ENCODE results near the gene LMBR1. TPM values are rescaled to one million over a fixed set of nuclear protein-coding genes. Genes with fewer than 3 reads are reported as not detected.
"Not testable (repeated sequence)": the region's sequence is repeated elsewhere in the genome, so short reads cannot be mapped to it uniquely, and the experiment has no call there.

LMBR1 gene
- total RNA-seq, 1 experiment from 2014 or later: 151 TPM

DNA sequence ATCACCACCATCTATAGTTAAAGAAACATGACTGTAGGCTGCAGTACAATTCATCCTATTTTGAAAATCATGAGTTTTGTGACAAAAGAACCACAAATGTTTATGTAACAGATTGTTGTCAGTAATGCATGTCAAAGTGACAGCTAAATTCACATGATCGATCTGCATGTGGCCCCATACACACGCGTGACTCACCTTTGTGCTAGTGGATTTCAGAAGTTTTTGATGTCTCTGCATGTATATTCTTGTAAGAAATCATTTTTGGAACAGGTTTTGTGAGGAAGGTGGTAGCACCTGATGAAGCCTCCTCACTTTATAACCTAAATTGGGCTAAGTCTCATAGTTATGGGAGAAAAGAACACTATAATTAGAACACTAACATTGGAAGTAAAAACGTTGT, 235.3 kb downstream of the LMBR1 start:
- DNase-seq (ENCODE audit: low spot score): no peak

DNA sequence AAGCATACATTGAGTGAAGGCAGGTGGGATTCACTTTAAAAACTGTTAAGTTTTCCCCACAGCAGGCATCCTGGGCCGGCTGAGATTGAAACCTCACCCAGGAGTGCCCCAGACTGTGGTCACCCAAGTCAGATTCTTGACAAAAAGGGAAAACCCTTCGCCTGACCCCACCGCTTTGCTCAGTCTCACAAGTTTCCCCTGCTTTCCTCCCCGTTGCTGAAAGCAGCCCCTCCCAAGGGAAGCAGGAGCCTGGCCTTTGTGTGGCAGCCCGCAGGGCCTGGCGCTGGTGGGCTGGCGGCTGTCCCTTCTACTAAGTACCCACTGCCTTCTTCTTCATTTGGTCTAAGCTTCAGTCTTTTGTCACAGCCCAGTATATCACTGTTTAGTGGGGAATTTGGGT, 236.4 kb downstream of the LMBR1 start:
- no peak for DNase-seq (ENCODE audit: low spot score)

- no peak for DNase-seq (ENCODE audit: low spot score)
These were observed 237.0 kb downstream of the LMBR1 start for GRCh38 chr7:156655983-156656382.

- no peak for DNase-seq (ENCODE audit: low spot score)
These were observed 237.7 kb downstream of the LMBR1 start for GRCh38 chr7:156655251-156655650.

DNA sequence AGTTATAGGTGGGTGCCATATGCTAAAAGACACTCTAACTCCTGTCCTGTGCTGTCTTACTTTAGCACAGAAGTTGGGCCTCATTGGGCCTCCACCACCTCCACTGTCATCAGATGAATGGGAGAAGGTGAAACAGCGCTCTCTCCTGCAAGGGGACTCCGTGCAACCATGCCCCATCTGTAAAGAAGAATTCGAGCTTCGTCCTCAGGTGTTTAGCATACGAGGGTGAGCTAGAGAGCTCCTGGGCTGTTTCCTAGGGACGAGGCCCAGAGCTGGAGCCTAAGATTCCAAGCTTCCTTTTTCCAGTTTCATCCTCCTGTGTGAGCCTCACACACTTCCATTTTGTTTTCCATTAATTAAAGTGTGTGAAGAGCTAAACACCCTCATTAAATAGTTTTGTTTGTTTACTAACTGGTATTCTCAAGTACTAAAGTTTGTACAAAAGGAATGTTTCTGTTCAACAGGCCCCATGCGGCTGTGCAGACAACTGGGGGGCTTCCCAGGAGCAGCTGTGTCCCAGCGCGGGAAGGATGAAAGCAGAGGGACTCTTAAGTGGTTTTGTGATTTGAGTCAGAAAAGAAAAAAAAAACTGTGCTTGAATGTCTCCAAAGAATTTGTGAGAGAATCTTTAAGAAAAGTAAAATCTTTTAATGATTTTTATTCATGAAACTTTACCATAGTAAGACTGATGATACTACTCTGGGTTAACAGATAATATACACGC, 238.3 kb downstream of the LMBR1 start:
- DNase-seq (ENCODE audit: low spot score): no peak

DNA sequence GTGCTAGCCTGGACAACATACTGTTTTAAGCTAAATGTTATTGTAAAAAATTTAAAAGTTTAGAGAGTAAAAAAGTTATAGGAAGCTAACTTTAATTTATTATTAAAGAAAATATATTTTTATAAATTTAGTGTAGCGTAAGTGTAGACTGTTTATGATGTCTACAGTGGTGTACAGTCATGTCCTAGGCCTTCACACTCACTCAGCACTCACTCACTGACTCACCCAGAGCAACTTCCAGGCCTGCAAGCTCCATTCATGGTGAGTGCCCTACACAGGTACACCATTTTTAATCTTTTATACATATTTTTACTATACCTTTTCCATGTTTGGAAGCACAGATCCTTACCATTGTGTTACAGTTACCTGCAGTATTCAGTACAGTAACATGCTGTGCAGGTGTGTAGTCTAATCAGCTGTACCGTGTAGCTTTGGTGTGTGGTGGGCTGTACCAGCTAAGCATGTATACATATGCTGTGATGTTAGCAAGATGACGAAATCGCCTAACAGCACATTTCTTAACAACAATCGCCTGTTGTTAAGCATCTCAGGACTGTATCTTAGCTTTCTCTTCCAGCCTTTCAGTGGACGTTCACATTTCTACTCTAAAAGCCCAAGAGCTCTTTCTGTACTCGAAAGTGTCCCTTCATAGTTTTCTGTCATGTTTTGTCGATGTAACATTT, 240.0 kb downstream of the LMBR1 start:
- DNase-seq (ENCODE audit: low spot score): no peak

GRCh38 chr7:156651474-156651873, 241.5 kb downstream of the LMBR1 start:
- DNase-seq (ENCODE audit: low spot score): no peak

- peak; percentile 85 for DNase-seq (ENCODE audit: low spot score)
These were observed 242.9 kb downstream of the LMBR1 start for GRCh38 chr7:156650042-156650441.

DNA sequence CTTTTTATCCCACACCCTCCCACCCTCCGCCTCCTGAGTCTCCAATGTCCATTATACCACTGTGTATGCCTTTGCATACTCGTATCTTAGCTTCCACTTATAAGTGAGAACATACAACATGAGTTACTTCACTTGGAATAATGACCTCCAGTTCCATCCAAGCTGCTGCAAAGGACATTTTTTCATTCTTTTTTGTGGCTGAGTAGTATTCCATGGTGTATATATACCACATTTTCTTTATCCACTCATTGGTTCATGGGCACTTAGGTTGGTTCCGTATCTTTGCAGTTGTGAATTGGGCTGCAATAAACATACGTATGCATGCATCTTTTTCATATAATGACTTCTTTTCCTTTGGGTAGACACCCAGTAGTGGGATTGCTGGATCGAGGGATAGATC, 245.7 kb downstream of the LMBR1 start:
- DNase-seq (ENCODE audit: low spot score): not testable (repeated sequence)

- peak; percentile 30 for DNase-seq (ENCODE audit: low spot score)
These were observed 250.5 kb downstream of the LMBR1 start for GRCh38 chr7:156642306-156643045.

DNA sequence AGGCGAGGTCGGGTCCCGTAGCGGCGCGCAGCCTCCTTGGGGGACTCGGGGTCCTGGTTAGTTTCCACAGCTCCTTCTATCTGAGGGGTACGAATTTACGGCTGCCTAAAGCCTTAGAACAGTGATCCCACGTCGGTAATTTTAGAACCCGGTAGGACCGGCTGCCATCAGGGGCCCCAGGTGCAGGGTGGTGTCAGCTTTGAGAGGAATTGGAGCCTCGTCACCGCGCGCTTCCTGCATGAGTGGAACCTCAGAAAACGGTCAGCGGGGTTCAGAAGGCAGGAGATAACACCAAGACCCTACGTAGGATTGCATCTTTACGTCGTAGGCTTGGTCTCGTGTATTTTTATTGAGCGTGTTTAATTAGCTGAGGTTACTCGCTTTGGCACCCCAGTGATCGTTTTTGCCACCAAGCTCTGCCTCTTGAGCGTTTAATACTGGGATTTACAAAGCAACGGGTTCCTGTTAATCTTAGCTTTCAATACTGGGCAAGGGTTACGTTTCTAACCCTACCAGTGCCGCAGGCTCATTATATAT, 252.0 kb downstream of the LMBR1 start:
- peak; percentile 76 for DNase-seq (ENCODE audit: low spot score)

- peak; percentile 96 for DNase-seq (ENCODE audit: low spot score)
These were observed 252.6 kb downstream of the LMBR1 start, which contains the start of gene RNF32 for GRCh38 chr7:156640257-156640948. TSS of gene RNF32 (plus strand) at chr7:156640774. CDS start at chr7:156643878, 3,104 bp downstream.

GRCh38 chr7:156639426-156640256, 253.3 kb downstream of the LMBR1 start:
- no peak for DNase-seq (ENCODE audit: low spot score)

DNA sequence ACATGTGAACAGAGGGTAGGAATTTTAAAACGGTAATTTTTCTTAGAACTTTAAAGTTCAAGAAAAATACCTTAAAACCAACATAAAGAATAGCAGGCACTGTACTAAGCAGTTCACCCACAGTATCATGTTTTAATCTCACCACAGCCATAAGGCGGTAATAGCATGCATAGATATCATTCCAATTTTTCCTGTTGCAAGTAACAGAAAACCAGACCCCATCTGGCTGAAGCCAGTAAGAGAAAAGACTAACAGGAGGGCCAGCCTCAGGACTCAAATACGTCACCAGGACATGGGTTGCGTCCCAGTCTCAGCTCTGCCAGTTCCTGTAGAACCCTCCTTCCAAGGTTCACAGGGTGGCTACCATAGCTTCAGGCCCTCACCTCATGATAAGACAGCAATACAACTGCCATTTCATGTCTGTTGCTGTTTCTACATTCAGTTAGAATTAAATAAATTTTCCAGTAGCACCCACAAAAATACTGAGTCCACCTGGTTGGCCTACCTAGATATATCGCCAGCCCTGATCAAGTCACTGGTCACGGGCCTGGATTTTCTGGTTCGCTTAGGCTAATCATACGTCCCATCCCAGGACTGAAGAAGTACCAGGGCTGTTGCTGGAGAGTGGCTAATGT, 254.4 kb downstream of the LMBR1 start:
- DNase-seq (ENCODE audit: low spot score): no peak

DNA sequence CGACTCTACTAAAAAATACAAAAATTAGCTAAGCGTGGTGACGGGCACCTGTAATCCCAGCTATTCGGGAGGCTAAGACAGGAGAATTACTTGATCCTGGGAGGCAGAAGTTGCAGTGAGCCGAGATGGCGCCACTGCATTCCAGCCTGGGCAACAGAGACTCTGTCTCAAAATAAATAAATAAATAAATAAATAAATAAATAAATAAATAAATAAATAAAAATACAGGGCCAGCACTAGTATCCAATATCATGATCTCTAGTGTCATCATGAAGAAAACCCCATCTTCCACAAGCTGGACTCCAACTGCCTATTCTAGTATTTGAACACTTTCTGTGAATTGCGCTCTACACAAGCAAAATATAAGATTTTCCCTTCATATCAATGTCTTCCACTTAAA, 255.9 kb downstream of the LMBR1 start:
- DNase-seq (ENCODE audit: low spot score): not testable (repeated sequence)

DNA sequence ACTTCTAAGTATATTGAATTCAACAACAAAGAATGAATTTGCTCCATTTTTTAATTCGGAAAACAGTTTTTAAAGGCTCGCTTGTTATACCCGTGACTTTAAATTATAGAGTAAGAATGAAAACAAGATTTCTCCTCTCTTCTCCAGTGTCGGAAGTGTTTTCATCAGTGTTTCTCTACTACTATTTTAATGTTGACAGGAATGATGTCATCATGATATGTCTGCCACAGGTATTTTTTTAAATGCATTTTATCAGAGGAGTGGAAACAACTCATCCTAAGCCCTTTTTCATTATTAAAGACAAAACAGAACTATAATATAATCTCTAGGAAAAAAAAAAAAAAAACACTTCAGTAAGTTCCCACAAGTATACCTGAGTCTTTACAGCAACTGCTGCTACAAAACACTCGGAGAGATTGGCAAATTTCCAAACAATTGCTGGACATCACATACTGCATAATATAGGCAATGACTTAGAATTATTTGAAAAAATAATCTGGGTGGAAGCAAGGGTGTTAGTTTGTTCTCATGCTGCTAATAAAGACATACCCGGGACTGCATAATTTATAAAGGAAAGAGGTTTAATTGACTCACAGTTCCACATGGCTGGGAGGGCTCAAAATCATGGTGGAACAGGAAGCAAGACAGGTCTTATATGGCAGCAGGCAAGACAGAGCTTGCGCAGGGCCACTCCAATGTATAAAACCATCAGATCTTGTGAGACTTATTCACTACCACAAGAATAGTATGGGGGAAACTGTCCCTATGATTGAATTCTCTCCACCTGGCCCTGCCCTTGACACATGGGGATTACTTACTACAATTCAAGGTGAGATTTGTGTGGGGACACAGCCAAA, 257.2 kb downstream of the LMBR1 start:
- DNase-seq (ENCODE audit: low spot score): no peak

DNA sequence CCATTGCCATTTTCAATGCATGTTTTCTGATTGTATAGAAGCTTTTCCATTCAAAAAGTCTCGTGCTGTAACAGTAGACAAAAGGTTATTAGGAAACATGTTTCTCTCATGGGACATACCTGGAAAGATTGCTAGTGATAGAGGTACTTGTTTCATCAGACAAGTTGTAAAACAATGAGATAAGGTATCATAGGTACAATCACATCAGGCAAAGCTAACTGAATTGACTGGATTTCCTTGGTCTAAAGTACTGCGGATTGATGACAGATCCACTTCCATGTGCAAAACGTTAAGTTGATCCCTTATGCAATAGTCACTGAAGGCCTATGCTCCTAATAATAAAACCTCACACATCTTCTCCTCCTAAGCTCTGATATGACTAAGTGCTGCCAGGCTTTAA, 258.9 kb downstream of the LMBR1 start:
- DNase-seq (ENCODE audit: low spot score): no peak

- DNase-seq (ENCODE audit: low spot score): no peak
These were observed 263.1 kb downstream of the LMBR1 start for GRCh38 chr7:156629873-156630272.

GRCh38 chr7:156628562-156628961, 264.4 kb downstream of the LMBR1 start:
- no peak for DNase-seq (ENCODE audit: low spot score)
